NCI-H1417 treated with DMSO at 0.1 percent for 48 hours (cell line): ENCODE measurements around the gene GNA12.

ENCODE experiments used
- DNase-seq: peaks from one replicate; lab custom pipeline; 2025; lab: John Stamatoyannopoulos, UW

The GNA12 gene

DNA sequence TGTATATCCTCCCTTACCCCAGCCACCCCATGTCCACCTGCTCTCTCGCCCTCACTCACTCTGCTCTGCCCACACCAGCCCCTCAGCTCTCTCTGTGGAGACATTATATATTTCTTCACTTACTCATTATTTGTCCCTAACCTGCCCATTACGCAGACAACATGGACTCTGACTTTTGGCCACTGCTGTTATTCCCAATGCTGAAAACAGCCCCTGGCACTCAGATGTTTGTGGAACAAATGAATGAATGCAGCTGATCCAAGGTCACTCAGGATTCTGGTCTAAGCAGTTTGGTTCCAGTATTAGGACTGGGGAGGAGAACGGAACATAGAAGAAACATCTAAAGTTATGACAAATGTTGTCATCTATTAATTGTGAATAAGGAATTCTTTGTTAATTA, 26.7 kb downstream of the GNA12 start:
- no peak for DNase-seq

DNA sequence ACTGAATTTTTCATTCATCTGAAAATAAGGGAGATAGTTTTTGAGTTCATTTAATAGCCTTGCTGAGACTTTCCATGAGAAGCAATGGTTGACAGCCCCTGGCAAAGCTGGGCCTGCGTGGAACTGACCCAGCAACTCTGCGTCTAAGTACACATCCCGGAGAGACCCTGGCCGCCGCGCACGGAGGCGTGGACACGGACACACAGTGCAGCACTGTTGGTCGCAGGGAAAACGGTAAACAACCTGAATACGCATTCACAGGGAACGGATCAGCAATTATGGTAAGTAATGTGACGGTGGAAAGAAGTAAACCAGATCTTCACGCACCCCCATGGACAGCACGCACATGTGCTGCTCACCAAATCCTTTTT, 28.2 kb downstream of the GNA12 start:
- no peak for DNase-seq

DNA sequence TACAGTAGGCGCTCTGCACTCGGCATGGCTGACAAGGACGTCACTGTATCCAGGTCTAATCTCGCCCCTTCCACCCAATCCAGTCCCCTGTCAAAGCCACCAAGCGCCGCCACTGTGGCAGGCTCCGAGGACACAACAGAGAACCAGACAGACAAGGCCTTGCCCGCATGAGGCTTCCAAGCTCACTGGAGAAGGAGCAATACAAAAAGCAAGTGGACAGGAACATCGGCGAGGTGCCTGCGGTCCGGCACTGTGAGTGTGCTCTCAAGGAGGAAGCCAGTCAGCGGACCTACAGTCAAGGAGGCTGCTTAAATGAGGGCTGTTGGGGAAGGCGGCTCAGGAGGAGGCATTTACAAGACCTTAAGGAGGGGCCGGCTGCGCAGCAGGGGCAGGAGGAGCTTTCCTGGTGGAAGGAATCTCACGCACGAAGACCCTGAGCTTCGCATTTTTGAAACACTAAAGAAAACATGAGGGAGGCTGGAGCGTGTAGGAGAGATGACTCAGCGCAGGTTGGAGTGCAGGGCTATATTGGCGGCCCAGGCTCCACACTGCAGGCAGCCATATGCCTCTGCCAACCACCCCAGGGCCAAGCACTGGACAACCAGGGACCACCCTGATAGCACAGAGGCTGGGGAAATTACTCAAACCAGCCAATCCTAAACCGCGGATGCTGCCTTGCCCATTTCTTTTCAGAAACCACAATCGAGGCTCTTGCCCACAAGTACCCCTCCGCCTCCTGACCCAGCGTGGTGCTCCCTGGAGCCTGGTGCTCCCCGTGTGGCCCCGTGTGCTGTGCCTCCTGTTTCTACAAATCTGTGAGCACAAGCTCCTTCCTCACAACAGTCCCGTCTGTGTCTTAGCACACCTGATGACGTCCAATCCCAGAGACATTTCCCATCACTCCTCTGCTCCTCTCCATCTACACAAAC, 28.9 kb downstream of the GNA12 start:
- DNase-seq: no peak

DNA sequence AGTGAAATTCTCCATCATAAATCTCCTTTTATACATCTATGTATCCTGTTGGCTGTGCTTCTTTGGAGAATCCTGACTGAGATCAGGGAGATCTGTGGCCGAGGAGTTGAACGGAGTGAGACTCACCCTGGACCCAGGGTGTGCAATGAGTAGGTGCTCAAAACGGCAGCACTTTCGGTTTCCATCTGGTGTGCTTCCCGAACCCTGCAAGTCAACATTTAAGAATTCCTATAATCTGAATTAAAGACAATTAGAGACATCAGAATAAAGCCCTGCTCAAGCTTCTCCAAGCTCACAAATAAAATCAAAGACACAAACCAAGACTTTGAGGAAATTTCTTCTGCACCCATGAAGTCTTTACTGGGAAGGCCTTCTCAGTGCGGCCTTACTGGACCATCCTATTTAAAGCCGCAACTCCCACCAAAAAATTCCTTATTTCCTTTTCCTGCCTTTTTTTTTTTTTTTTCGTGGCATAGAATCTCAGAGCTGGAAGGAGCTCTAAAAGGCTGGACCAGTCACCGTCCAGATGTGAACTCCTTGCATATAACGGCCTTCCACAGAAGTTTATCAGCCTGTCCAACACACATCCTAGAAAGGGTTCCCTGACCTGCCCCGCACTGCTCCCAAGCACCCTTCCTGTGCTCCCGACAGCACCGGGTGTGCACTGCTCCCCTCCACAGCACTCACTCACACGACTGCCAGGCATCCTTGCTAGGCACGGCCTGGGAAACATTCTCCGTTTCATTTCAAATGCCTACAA, 29.7 kb downstream of the GNA12 start:
- DNase-seq: no peak

DNA sequence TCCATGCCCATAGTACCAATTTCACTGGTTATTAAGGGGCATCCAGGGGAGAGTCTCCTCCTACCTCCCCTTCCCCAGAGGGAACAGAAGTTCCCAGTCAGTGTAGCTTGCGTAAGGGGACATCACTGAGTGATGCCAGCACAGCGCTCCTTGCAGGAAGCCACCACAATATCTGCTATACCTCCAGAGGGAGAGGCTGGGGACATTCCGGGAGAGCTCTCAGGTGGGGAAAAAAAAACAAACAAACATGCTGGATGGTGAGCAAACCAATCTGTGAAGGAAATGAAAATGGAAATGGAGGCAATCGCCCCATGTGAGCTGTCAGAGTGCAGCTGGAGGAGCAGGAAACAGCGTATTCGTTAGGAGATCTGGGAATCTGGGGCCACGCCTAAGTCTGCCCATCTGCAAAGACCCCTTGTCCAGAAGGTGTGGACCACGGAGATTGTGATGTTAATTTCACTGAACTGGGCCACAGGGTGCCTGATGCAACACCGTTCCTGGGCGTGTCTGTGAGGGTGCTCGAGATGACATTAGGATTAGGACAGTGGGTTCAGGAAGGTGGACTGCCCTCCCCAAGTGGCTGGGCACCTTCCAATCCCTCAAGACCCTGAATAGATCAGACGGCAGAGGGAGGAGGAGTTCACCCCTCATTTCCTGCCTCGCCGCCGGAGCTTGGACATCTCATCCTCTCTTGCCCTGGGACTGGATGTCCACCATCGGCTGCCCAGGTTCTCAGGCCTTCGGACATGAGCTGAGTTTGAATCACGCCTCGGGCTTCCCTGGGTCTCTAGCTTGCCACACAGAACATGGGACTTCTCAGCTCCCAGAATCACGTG, 30.5 kb downstream of the GNA12 start:
- no peak for DNase-seq

DNA sequence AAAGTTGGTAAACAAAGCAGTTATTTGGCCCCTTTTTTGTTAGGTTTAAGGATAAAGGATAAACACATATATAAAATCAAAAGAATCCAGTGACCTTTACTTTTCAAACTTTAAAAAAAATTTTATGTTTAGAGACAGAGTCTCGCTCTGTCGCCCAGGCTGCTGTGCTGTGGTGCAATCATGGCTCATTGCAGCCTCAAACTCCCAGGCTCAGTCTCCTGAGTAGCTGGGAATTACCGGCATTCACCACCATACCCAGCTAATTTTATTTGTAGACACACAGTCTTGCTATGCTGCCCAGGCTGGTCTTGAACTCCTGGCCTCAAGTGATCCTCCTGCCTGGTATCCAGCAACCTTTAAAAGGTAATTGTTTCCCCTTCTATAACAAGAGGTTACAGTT, 31.3 kb downstream of the GNA12 start:
- no peak for DNase-seq

DNA sequence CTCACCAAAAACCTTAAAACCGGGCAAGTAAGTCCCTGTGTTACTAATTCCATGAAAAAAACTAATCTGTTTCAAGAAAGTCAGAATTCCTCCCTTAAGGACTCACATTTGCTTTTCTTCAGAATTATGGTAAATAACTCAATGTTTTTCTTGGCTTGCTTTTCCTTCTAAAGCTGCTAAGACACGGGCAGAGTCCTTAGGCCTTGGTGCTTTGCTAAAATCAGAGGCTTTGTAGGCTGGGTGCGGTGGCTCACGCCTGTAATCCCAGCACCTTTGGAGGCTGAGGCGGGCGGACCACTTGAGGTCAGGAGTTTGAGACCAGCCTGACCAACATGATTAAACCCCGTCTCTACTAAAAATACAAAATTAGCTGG, 32.0 kb downstream of the GNA12 start:
- DNase-seq: no peak

DNA sequence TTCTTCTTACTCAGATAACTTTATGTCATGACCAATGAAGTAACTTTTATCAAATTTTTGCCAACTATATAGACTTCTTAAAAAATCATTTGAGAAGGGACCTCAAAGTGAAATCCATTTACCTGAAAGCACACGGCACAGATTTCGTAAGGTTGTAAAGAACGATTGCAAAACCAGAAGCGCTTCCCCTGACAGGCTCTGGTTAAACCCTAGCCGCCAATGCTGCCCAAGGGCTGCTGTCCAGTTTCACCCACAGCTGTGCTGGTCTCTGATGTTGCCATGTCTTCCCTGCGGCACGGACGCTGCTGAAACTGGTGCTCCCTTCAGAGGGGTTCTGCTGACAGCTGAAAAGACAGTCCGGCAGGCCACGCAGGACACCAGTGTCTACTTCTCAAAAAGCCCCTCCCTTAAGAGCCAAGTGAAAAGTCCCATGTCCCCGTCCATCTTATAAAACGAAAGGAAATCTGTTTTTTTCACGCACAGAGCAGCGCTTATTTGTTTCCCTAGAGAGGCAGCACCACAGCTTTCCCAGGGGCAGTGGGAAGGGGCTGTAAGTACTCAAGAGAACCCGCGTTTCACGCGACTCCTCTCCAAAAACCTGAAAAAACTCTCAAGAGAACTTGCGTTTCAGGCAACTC, 32.5 kb downstream of the GNA12 start:
- no peak for DNase-seq

DNA sequence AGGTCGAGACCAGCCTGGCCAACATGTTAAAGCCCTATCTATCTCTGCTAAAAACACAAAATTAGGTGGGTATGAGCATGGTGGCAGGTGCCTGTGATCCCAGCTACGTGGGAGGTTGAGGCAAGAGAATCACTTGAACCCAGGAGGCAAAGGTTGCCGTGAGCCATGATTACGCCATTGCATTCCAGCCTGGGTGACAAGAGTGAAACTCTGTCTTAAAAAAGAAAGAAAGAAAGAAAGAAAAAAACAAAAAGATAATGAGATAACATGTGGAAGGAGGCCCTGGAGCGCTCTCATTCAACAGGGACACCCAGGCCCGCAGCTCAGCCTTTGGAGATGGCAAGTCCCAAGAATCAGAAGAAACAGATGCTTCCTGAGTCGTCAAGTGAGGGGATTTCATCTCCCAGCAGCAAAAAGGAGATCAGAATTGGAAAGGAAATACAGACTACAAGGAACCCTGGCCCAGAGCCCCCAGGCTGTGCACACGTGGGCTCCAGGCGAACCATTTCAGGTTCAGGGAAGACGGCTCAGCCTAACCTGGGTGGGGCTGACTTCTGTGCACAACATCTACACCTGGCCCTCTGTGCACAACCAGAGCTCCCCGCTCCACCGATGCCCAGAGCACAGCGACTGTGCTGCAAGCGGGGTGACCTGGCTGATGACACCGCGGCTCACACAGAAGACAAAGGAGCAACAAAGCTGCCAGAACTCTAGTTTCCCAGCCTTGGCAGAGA, 33.3 kb downstream of the GNA12 start:
- DNase-seq: no peak

DNA sequence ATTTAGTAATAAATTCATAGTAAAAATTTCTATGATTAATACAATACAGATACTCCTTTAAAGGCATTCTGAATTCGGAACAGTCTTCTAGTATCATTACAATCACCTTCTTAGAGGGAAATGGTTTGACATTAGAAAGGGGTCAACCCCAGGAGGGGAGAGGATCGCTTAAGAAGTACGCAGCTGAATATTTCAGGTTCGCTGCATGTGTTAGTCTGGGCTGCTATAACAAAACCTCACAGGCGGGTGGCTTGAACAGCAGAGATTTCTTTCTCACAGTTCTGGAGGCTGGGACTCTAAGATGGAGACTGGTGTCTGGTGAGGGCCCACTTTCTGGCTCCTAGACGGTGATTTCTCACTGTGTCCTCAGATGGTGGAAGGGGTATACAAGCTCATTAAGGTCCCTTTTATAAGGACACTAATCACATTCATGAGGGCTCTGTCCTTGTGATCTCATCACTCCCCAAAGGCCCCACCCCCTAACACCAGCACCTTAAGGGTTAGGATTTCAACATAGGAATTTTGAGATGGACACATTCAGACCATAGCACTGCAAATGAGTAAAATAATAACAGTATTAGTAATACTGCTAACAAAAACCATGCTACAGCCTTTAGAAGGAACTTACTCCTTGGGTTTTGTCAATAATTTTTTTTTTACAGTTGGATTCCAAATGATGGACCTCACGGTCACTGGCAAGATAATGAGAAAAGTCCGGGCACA, 34.0 kb downstream of the GNA12 start:
- DNase-seq: no peak

DNA sequence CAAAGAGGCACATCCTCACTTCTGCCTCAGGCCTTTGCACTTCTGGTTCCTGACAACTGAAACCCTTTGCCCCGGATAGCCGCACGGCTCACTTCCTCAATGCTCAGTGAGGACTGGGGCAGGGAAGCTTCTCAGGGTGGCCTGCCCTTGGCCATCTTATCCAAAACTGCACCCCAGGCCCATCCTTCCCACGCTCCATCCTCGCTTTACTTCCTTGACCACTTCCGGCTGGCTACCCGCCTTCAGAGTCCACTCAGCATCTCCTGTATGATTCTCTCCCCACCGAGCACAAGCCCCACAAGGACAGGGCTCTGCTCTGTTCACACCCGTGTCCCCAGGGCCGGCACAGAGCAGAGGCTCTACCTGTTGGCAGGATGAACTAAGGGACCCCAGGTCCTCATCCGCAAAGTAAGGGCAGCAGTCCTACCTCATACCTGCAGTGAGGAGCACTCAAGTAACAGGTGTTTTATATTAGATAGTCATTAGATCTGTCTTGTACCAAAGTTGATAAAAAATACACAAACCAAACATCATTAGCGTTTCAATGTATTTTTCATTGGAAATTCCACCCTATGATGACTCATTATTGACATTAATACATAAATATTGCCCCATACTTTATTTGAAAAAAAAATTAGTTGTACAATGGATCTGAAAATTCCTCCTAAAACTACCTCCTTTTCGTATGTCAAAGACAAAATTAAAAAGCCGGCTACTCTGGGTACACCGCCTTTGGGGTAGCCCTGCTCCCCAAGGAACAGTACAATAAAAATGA, 35.0 kb downstream of the GNA12 start:
- no peak for DNase-seq

DNA sequence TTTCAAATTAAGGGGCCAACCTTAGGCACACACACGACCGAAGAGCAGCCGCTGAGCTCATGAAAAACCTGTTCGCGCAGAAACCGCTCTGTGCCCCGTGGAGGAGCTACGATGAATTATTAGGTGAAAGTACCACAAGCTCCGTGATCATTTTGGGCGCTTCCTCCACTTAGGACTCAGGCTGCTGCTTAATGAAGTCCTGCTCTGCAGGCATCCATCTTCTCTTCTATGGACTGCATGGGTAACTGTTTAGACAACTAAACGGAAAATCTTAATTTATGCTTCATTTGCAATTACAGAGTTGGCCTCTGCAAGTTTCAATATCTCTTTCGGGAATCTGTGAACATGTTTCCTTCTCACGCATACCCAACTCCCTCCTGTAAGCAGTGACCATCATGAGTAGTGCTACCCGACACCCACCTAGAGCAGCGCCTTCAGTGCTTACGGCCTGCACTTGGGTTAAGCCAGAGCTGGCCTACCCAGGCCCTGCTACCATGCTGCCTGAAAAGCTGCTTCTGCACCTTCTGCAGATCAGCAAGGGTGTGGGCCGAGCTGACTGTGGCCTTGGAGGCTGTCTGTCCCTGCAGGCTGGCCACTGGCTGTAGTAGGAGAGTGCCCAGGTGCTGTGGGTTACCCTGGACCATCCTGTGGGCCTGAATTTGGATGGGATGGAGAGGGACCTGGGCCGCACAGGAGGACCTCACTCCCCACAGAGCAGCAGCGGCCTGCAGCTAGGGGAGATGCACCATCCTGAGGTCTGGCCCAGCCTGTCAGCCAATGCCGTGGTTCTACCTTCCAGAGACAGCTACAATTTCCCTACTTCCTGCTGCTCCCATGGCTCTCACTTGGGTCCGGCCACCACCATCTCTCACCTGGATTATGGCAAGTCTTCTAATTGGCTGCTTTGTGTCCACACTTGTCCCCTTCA, 36.0 kb downstream of the GNA12 start:
- DNase-seq: no peak

DNA sequence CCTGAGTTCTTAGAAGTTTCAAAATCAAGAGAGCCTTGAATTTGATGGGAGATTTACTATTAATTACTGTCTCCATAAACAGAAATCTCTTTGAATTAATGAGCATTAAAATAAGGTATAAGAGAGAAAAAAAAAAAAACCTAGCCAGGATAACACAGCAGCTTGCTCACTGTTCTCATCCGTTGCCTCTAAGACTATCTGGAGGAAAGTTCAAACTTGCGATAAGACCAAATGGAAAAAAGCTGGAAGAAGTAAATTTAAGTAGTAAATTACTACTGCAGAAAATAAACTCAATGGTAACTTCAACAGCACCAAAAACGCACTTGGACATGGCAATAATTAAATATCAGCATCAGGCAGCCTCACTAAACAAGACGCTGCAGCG, 36.7 kb downstream of the GNA12 start:
- no peak for DNase-seq

DNA sequence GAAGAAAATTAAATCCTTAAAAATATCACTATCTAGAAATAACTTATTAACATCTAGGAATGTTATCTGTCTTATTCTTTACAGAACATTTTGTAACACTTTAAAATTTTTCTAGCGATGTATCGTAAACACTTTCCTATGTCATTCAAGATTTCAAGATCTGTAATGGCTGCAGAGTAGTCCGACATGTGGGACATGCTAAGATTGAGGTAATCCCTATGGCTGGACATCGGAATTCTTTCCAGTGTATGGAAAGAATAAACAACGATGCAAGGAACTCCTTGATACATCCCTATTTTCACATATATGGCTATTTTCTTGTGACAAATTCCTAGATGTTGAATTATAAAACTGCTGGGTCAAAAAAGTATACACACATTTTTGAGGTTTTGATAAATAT, 37.5 kb downstream of the GNA12 start:
- DNase-seq: no peak

DNA sequence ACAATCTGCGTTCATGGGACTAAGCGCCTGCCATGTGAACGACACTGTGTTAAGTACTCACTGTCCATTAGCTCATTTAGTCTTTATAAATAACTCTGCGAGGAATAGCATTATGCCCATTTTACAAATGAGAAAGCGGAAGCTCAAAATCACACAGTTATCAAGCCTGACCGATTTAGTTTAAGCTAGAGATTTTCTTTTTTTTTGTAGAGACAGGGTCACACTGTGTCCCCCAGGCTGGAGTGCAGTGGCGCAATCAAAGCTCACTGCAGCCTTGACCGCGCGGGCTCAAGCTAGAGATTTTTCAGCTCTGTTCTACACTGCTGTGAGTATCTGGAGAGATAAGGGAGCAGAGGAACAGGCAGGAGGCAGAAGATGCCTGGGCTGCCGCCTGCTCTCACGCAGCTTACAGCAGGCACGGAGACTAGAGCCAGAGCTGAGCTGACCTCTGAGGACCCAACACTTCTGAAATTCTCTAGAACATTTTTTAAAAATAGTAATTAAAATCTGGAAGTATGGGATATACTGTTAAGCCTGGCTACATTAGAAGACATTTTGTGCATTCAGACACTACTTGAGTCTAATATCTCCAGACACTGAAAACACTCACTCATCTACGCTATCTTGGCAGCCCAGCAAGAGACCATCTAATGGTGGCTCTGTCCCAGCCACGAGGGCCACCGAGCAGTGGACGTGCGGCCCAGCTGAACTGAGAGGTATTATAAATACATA, 38.7 kb downstream of the GNA12 start:
- DNase-seq: no peak

DNA sequence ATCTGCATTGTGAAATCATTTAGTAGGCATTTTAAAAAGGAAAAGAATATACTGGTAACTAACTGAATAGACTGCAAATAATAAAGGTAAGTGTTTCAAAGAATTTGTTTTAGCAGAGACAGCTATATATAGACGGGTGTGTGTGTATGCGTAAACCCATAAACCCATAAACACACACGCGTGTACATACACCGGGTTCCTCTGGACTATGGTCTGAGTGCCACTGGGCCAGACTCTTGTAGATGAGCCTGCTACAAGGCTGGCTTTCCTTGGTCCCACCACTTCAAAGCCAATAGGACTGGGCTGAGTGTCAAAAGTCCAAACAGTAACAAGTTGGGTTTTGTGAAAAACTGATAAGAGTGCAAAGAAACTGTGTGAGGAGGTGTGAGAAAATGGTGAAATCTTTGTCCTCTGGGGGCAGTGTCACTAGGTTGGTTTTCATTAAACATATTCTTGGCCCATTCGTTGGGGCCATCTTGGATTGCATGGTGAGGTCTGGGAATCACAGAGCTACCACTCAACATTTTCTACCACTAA, 39.8 kb downstream of the GNA12 start:
- no peak for DNase-seq

DNA sequence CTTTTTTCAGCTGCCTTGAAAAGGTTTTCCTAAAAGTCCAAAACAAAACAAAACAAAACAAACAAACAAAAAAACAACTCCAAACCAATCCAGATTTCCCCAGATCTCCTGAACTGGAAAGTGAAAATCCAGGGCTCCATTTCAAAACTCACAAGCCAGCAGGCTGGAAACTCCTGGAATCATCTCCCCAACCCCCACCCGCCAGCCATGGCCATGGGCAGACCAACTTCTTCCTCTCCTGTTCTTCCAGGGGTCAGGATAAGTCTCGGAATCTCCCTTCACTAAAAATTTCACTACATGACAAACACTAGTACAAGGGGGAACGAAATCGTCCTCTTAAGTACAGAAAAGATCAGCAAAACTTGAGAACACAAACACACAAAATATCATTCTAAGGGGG, 40.4 kb downstream of the GNA12 start:
- DNase-seq: no peak

DNA sequence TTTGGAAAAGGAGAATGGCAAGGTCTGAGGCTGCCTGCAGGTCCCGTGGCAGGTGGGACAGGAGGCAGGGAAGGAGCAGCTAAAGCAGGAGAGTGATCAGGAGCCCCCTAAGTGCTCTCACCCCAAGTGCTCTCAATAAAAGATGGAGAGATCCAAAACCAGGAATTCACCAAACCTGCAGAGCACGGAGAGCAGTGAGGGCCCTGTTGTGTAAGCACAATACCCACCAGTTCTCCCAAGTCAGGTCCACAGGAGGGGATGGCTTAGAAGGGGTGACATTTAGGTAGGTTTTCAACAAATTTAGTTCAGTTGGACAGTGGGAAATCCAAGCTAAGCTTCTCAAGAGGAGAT, 40.8 kb downstream of the GNA12 start:
- no peak for DNase-seq
